ENCODE measurements around the gene OR10A2. TPM values are rescaled to one million over a fixed set of nuclear protein-coding genes. Genes with fewer than 3 reads are reported as not detected.

OR10A2 gene
- polyA plus RNA-seq, 1 of the 3 experiments (the other 2 are of a cell fraction): not detected

GRCh38 chr11:6892400-6892799 lies 29.5 kb downstream of the OR10A2 start, which contains the start of gene OR2D2 (continued):
- TF ChIP-seq MXI1 (IDR thresholded peaks at IDR 0.05; ENCODE audit: low read depth, low read length): no peak
- TF ChIP-seq GATA2 (CRISPR knock-in tag; IDR thresholded peaks at IDR 0.05): no peak
- TF ChIP-seq IRF3 (IDR thresholded peaks at IDR 0.05; ENCODE audit: low read depth, low read length): no peak
- no peak for TF ChIP-seq MAX (IDR thresholded peaks at IDR 0.05; ENCODE audit: low read depth)
- no peak for TF ChIP-seq SMC3 (IDR thresholded peaks at IDR 0.05; ENCODE audit: low read depth, low read length)

- ChIA-PET POLR2A (no interaction called here), CTCF (no interaction called here)
- Histone ChIP-seq H3K79me2 (ENCODE audit: insufficient read depth) (no peaks in the 10 kb centered on the region), H3K4me3 (ENCODE audit: low read depth in 2 of 2, low read length in 1 of 2) (no peak overlapping the region), H3K27me3 (ENCODE audit: insufficient read depth) (no peaks in the 10 kb centered on the region), H3K9me2 (no peaks in the 10 kb centered on the region), H3K9ac (no peak overlapping the region), H3F3A (replicated peaks; ENCODE audit: insufficient read depth) (no peaks in the 10 kb centered on the region), H3K27ac (ENCODE audit: low read depth in 2 of 2, low read length in 1 of 2) (no peak overlapping the region), H3K4me1 (ENCODE audit: control insufficient read depth in 1 of 2, insufficient read depth in 2 of 2, low read depth in 1 of 2, low read length in 1 of 2) (no peaks in the 10 kb centered on the region), H3K36me3 (replicated peaks in 1 of 2; ENCODE audit: control insufficient read depth in 1 of 2, insufficient read depth in 2 of 2, low read length in 1 of 2) (no peaks in the 10 kb centered on the region), H3K4me2 (no peak overlapping the region), H4K20me1 (ENCODE audit: insufficient read depth) (no peaks in the 10 kb centered on the region), H3K9me3 (no peaks in the 10 kb centered on the region), H2AFZ (ENCODE audit: low read depth) (no peak overlapping the region)
- TF ChIP-seq MXI1 (IDR thresholded peaks at IDR 0.05; ENCODE audit: low read depth, low read length) (no peak), CHD2 (IDR thresholded peaks at IDR 0.05; ENCODE audit: low read length, partially characterized antibody) (no peak), JUND (IDR thresholded peaks at IDR 0.05) (no peak), ELF1 (IDR thresholded peaks at IDR 0.05) (no peak), NFIC (IDR thresholded peaks at IDR 0.05; ENCODE audit: borderline replicate concordance) (no peak), POLR2AphosphoS5 (IDR thresholded peaks at IDR 0.05; ENCODE audit: low read depth, low read length) (no peak), EZH2phosphoT487 (IDR thresholded peaks at IDR 0.05; ENCODE audit: borderline replicate concordance, low read depth) (no peak), PBX3 (IDR thresholded peaks at IDR 0.05) (no peak), MAX (IDR thresholded peaks at IDR 0.05; ENCODE audit: low read depth) (no peak), GATA2 (CRISPR knock-in tag; IDR thresholded peaks at IDR 0.05) (no peak), REST (IDR thresholded peaks at IDR 0.05; ENCODE audit: low read depth, low read length) (no peak), TCF12 (IDR thresholded peaks at IDR 0.05) (no peak), IRF3 (IDR thresholded peaks at IDR 0.05; ENCODE audit: low read depth, low read length) (no peak), EP300 (IDR thresholded peaks at IDR 0.05; ENCODE audit: borderline replicate concordance in 1 of 2, low read depth in 1 of 2, low read length in 1 of 2) (no peak), NRF1 (IDR thresholded peaks at IDR 0.05; ENCODE audit: low read depth, low read length) (no peak), CTCF (IDR thresholded peaks at IDR 0.05) (no peak)
- DNase-seq: no peak
These were observed 31.2 kb downstream of the OR10A2 start for GRCh38 chr11:6894097-6894496.

All from SK-N-SH (cell line).